Body of pancreas (tissue), 4 donors: ENCODE measurements around the gene NCAM2. TPM values are rescaled to one million over a fixed set of nuclear protein-coding genes. Genes with fewer than 3 reads are reported as not detected.

Experiments used
- ATAC-seq: fragments of 150-250 bp; one replicate; pipeline ENCODE4 v1.9.1; 2016
- DNase-seq, 4 donors: peaks; one replicate each; pipeline ENCODE4 v3.0.0-alpha.2; 2019
- H3K27ac ChIP-seq, 4 donors: fragments of 200-600 bp; sonication (generic); 1 replicate in 3 of 4; 2 replicates in 1 of 4; pipeline versions ENCODE4 v1.5.1 to v1.6.1; 2016 to 2019; ENCODE audit warnings: mild to moderate bottlenecking in 1 of 4, mixed read lengths in 1 of 4, moderate library complexity in 1 of 4
- H3K27me3 ChIP-seq, 2 donors: fragments of 200-600 bp; sonication (generic); one replicate each; pipeline ENCODE4 v1.6.0; 2016; ENCODE audit warnings: mild to moderate bottlenecking in 1 of 2
- H3K36me3 ChIP-seq, 2 donors: fragments of 200-600 bp; sonication (generic); replicated peaks in 1 of 2; 2 replicates each; pipeline ENCODE4 v1.5.1; 2016; ENCODE audit warnings: low read depth in 2 of 2; ENCODE audit not compliant: insufficient read depth in 1 of 2
- H3K4me1 ChIP-seq: fragments of 200-600 bp; sonication (generic); one replicate; pipeline ENCODE4 v1.6.0; 2016
- H3K4me3 ChIP-seq, 2 donors: fragments of 200-600 bp; sonication (generic); 1 replicate in 1 of 2; 2 replicates in 1 of 2; pipeline ENCODE4 v1.5.1; 2016 to 2019
- H3K9me3 ChIP-seq, 3 donors: fragments of 200-600 bp; sonication (generic); 1 replicate in 2 of 3; 2 replicates in 1 of 3; pipeline ENCODE4 v1.5.1; 2016
- POLR2A ChIP-seq, 3 donors: fragments of 450-650 bp; IDR thresholded peaks; one replicate each; pipeline ENCODE4 v1.6.1; 2016; ENCODE audit warnings: antibody characterized with exemption in 3 of 3, mild to moderate bottlenecking in 2 of 3
- WGBS, 2 donors: methylation state at CpG; one replicate each; pipeline ENCODE4 v1.1.5; 2017; 5-methylcytosine and 5-hydroxymethylcytosine counted together
- intact Hi-C: fragments of 100-400 bp; cut with DNase I; formaldehyde crosslinking; loops from one replicate; pipeline ENCODE4 v1.15.1; 2023
- total RNA-seq, 2 donors: library from RNA; depleted of rRNA; stranded (reverse); fragments of >200 nt; gene quantifications; one replicate each; pipeline ENCODE4 v1.1.0, GENCODE V29; 2016
- TF ChIP-seq, protein P1 (sequence below), 7 experiments: fragments of 450-650 bp in 4 of 7; fragments of 200-600 bp in 3 of 7; sonication (generic) in 3 of 7; IDR thresholded peaks; one replicate each; pipeline ENCODE4 v1.5.1; 2016 to 2019; ENCODE audit warnings: antibody characterized with exemption in 7 of 7

NCAM2 gene
- total RNA-seq, 2 donors from 2014 or later = under 0.01 to 0.26 TPM

DNA sequence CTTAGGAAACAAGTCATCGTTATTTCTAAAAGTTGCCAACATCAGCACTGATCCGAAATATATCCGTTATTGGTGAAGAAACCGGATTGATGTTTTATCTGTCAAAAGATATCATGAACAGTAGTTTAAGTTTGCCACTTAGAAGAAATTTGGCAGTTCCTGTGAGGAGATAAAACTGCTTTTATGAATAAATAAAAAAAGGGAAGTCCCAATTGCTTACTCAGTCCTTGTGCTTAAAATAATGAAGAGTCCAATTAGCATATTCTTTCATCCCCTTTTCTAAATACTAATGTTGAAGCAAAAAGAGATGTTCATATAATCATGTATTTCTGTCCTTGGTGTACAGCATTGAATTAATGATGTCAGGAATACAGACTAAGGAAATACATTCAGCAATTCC is 164.6 kb downstream of the NCAM2 start:
- no peak for TF ChIP-seq POLR2A (IDR thresholded peaks at IDR 0.05)
- TF ChIP-seq, protein P1, sequence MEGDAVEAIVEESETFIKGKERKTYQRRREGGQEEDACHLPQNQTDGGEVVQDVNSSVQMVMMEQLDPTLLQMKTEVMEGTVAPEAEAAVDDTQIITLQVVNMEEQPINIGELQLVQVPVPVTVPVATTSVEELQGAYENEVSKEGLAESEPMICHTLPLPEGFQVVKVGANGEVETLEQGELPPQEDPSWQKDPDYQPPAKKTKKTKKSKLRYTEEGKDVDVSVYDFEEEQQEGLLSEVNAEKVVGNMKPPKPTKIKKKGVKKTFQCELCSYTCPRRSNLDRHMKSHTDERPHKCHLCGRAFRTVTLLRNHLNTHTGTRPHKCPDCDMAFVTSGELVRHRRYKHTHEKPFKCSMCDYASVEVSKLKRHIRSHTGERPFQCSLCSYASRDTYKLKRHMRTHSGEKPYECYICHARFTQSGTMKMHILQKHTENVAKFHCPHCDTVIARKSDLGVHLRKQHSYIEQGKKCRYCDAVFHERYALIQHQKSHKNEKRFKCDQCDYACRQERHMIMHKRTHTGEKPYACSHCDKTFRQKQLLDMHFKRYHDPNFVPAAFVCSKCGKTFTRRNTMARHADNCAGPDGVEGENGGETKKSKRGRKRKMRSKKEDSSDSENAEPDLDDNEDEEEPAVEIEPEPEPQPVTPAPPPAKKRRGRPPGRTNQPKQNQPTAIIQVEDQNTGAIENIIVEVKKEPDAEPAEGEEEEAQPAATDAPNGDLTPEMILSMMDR (IDR thresholded peaks at IDR 0.05) = no peak
- ATAC-seq (no peak), DNase-seq (no peak)
- WGBS, 2 donors = 52 to 59% methylated on average over 4 of the region's 4 CpGs
- H3K9me3 ChIP-seq = no peaks in the 10 kb centered on the region
- H3K27ac ChIP-seq = no peak overlapping the region
- H3K4me3 ChIP-seq = no peak overlapping the region
- no peaks in the 10 kb centered on the region for H3K4me1 ChIP-seq
- no peaks in the 10 kb centered on the region for H3K36me3 ChIP-seq
- intact Hi-C loops = loop anchor here (10.0 kb wide), 1 partner anchor 1632 kb away; no protein-coding TSS in a partner anchor
- no peaks in the 10 kb centered on the region for H3K27me3 ChIP-seq

DNA sequence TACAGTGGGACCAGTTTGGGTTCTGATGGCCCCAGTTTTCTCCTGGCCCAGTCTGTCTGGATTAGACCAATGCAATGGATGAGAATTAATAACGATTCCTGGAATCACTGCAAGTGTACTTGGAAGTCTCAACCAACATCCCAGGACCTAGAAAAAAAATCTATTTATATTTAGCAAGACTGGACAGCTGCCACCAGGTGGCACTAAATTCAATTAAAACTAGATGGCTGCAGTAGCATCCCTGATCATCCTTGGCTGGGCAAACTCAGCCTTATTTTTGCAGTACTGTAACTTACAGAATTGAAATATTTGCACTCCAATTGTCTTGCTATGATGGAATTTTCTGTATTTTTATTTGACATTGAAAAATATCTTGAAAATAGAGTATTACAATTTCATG is 165.7 kb downstream of the NCAM2 start:
- no peak overlapping the region for H3K4me3 ChIP-seq
- no peak overlapping the region for H3K27ac ChIP-seq
- H3K27me3 ChIP-seq = no peaks in the 10 kb centered on the region
- no peaks in the 10 kb centered on the region for H3K4me1 ChIP-seq
- 3 to 5% methylated on average over 1 of the region's 1 CpG for WGBS, 2 donors
- no peaks in the 10 kb centered on the region for H3K9me3 ChIP-seq
- DNase-seq = peak; percentile 36 to 60 (median 40)
- peak; percentile 68 for ATAC-seq
- TF ChIP-seq, protein P1 (IDR thresholded peaks at IDR 0.05) = peak; percentile 16 to 54 (median 46)
- TF ChIP-seq POLR2A (IDR thresholded peaks at IDR 0.05) = no peak
- no peaks in the 10 kb centered on the region for H3K36me3 ChIP-seq
- intact Hi-C loops = loop anchor here (10.0 kb wide), 1 partner anchor 1631 kb away; no protein-coding TSS in a partner anchor

DNA sequence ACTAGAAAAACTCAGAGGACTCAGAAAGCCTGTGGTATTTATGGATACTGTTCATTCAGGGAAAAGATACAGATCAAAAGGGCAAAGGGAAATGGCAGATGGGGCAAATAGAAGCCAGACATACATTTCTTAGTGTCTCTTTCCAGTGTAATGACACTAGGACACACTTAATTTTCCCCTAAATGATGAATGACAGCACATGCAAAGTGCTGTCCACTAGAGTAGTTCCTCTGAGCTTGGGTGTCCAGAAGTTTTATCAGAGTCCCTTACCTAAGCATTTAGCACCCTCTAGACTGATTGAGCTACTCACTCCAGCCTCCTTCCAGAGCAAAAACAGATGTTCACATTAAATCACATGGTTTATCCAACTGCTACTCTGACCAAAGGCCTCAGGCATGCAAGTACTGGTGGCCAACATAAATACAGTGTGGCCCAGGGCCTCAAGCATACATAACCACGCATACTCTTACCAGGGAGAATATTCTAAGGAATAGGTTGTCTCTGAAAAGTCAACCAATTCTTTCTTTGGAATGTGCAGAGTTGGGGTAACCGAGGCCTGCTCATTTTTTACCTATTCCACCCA is 166.9 kb downstream of the NCAM2 start:
- Histone ChIP-seq H3K4me3 (no peak overlapping the region), H3K36me3 (no peaks in the 10 kb centered on the region), H3K4me1 (no peaks in the 10 kb centered on the region), H3K27me3 (no peaks in the 10 kb centered on the region), H3K9me3 (no peaks in the 10 kb centered on the region), H3K27ac (no peak overlapping the region)
- no peak for TF ChIP-seq POLR2A (IDR thresholded peaks at IDR 0.05)
- TF ChIP-seq, protein P1 (IDR thresholded peaks at IDR 0.05) = no peak
- DNase-seq = no peak
- no peak for ATAC-seq
- WGBS, 2 donors = 54 to 58% methylated on average over 2 of the region's 2 CpGs
- intact Hi-C loops = loop anchor here (10.0 kb wide), 1 partner anchor 1630 kb away; no protein-coding TSS in a partner anchor

DNA sequence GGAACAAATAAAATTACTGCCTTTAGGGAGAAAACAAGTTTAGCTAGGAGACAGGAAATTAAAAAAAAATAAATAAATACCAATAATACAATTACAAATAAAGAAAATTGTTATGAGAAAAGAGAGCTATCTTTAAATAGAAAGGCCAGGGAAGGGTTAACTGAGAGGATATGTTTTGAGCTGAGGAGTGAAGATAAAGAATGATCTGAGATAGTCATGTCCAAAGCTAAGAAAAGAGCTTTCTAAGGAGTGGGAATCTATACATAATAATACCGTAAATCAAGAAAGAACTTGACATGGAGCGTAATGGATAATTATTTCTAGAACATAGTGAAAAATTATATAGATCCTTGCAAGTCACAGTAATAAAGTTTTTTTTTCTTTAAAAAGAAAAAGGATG is 176.5 kb downstream of the NCAM2 start:
- Histone ChIP-seq H3K36me3 (no peaks in the 10 kb centered on the region), H3K27ac (no peak overlapping the region), H3K27me3 (no peaks in the 10 kb centered on the region), H3K9me3 (no peaks in the 10 kb centered on the region), H3K4me3 (no peak overlapping the region), H3K4me1 (no peaks in the 10 kb centered on the region)
- DNase-seq (no peak), ATAC-seq (no peak)
- TF ChIP-seq POLR2A (IDR thresholded peaks at IDR 0.05) = no peak
- TF ChIP-seq, protein P1 (IDR thresholded peaks at IDR 0.05) = no peak
- intact Hi-C loops = no loop called here
- WGBS, 2 donors = 77 to 87% methylated on average over 2 of the region's 2 CpGs

DNA sequence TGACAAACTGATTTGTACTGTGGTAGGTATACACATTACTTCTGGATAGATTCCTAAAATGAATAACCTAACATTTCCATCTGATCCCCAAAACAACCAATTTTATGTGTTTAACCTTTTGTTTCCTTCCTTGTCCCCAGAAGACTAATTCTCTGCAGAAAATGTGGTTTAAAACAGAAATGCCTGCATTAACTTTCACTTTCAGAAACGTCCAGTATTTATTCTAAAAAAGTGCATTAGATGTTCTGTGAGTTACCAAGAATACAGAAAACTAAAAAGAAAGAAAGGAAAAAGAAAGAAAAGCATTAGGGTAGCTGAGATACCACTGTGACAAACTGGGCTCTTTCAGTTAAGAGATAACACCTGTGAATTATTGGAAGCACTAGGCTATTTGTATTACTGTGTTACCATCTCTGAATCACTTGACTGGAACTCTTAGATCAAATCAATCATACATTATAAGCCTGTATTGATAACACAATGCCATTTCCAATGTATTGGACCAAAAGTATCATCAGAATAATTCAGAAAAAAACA is 177.7 kb downstream of the NCAM2 start:
- H3K27me3 ChIP-seq = no peaks in the 10 kb centered on the region
- no peaks in the 10 kb centered on the region for H3K9me3 ChIP-seq
- H3K27ac ChIP-seq = no peak overlapping the region
- intact Hi-C loops = no loop called here
- H3K4me1 ChIP-seq = no peaks in the 10 kb centered on the region
- DNase-seq (no peak), ATAC-seq (no peak)
- no peak overlapping the region for H3K4me3 ChIP-seq
- no peaks in the 10 kb centered on the region for H3K36me3 ChIP-seq
- WGBS, 2 donors = 4% methylated on average over 1 of the region's 1 CpG
- TF ChIP-seq, protein P1 (IDR thresholded peaks at IDR 0.05) = no peak
- no peak for TF ChIP-seq POLR2A (IDR thresholded peaks at IDR 0.05)
